ENCODE data around the gene STYX.

- TF ChIP-seq ELF4 (CRISPR knock-in tag; IDR thresholded peaks at IDR 0.05; ENCODE audit: low read depth) (no peak), CTCF (IDR thresholded peaks at IDR 0.05) (no peak), CREM (CRISPR knock-in tag; IDR thresholded peaks at IDR 0.05) (no peak), E2F1 (CRISPR knock-in tag; IDR thresholded peaks at IDR 0.05) (no peak), NR3C1 (CRISPR knock-in tag; conservative IDR thresholded peaks at IDR 0.05; ENCODE audit: low read depth) (no peak), NFE2L1 (CRISPR knock-in tag; IDR thresholded peaks at IDR 0.05) (no peak), USF1 (CRISPR knock-in tag; IDR thresholded peaks at IDR 0.05) (no peak), TCF7 (CRISPR knock-in tag; IDR thresholded peaks at IDR 0.05; ENCODE audit: low read depth) (no peak), ZNF423 (CRISPR knock-in tag; IDR thresholded peaks at IDR 0.05) (no peak), ZNF416 (CRISPR knock-in tag; IDR thresholded peaks at IDR 0.05) (no peak), RELA (CRISPR knock-in tag; IDR thresholded peaks at IDR 0.05; ENCODE audit: borderline replicate concordance) (no peak), FOXP1 (CRISPR knock-in tag; IDR thresholded peaks at IDR 0.05; ENCODE audit: borderline replicate concordance) (no peak)
These were observed 39.9 kb downstream of the STYX start for GRCh38 chr14:52769887-52770286.
